Measurements from ENCODE around the gene SIPA1L2.

The SIPA1L2 gene

GRCh38 chr1:232587141-232588008 is 42.6 kb downstream of the SIPA1L2 start:
- DNase-seq, result no peak

DNA sequence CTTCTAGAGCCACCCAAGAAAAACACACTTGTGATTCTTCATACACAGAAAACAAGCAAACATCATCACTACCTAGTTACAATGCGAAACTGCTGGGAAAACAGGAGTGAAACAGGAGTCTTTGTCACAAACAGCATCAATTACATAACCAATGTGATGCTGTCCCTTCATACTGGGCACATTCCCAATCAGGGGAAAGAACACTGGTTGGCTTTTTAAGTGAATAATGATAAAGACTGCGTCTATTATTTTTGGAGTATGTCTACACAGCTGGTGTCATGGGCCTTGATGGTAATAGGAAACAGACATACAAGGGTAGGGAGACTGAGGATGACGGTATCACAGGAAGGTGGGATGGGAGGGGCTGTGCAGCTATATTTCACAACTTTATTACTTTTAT is 43.3 kb downstream of the SIPA1L2 start:
- no peak for DNase-seq

DNA sequence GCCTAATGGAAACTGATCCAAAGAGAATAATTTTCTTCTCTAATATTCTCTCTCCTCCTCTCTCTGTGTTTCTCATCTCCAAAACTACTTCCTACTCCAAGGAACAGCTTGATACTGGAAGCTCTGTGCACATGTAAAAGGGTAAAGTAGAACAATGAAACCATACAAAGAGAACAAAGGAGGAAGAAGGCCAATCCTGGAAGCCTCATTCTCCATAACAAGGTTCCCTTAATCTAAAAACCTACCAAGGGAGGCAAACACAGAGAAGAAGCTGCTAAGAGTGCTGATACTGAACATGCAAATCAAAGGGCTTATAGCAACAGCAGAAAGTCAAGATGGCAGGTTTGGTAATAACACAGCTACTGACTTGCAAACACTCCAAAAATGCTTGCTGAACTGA is 44.4 kb downstream of the SIPA1L2 start:
- no peak for DNase-seq

GRCh38 chr1:232581932-232582331 is 48.0 kb downstream of the SIPA1L2 start:
- DNase-seq, result no peak
